IMR-90 (cell line): ENCODE results near the gene CNFN. TPM values are rescaled to one million over a fixed set of nuclear protein-coding genes. Genes with fewer than 3 reads are reported as not detected.

ENCODE experiments used
- ATAC-seq: fragments of 200-7000 bp; cut with Tn5 transposase; 2 replicates; pipeline ENCODE4 v1.9.1; 2020; ENCODE audit warnings: low read depth, mild to moderate bottlenecking, moderate library complexity
- BruUV-seq: library from RNA; stranded (reverse); fragments of 400-500 nt; replicated peaks from 2 replicates; lab custom pipeline; 2021; lab: Mats Ljungman, UMichigan
- CTCF ChIA-PET: fragments of 300-600 bp; formaldehyde crosslinking; extraction: SDS; loops from one replicate; lab custom pipeline; 2021; ENCODE audit warnings: antibody characterized with exemption; lab: Yijun Ruan, JAX
- POLR2A ChIA-PET: fragments of 300-600 bp; sonication (Branson Sonifier 250); formaldehyde crosslinking; loops from one replicate; lab custom pipeline; 2022; ENCODE audit warnings: antibody characterized with exemption; ENCODE audit not compliant: unreplicated experiment; lab: Charles Lee
- DNase-seq: peaks from one replicate; pipeline ENCODE4 v3.0.0; 2013
- H2AFZ ChIP-seq: replicated peaks from 2 replicates; pipeline ENCODE3; 2013; ENCODE audit warnings: low read length, mild to moderate bottlenecking; ENCODE audit not compliant: poor library complexity
- H2AK5ac ChIP-seq: 2 replicates; pipeline ENCODE4 v1.6.1; 2013; ENCODE audit warnings: low read depth, low read length, inconsistent platforms
- H2AK9ac ChIP-seq: replicated peaks from 2 replicates; pipeline ENCODE3; 2013; ENCODE audit warnings: mild to moderate bottlenecking, low read depth, low read length, moderate library complexity; ENCODE audit not compliant: poor library complexity
- H2BK120ac ChIP-seq: 2 replicates; pipeline ENCODE4 v1.6.1; 2013; ENCODE audit warnings: low read depth, low read length, inconsistent platforms
- H2BK15ac ChIP-seq: 3 replicates; pipeline ENCODE4 v1.6.1; 2013; ENCODE audit warnings: low read depth, low read length, inconsistent platforms
- H2BK20ac ChIP-seq: 2 replicates; pipeline ENCODE4 v1.6.1; 2013; ENCODE audit warnings: low read depth, mild to moderate bottlenecking, inconsistent platforms, low read length, moderate library complexity
- H2BK5ac ChIP-seq: 2 replicates; pipeline ENCODE4 v1.6.1; 2013; ENCODE audit warnings: mild to moderate bottlenecking, low read depth, low read length, inconsistent platforms; ENCODE audit not compliant: poor library complexity, severe bottlenecking
- H3K14ac ChIP-seq: replicated peaks from 2 replicates; pipeline ENCODE4 v1.6.1; 2013; ENCODE audit warnings: low read depth, low read length, inconsistent platforms
- H3K18ac ChIP-seq: 2 replicates; pipeline ENCODE4 v1.6.1; 2013; ENCODE audit warnings: low read depth, low read length, control low read depth
- H3K23ac ChIP-seq: 2 replicates; pipeline ENCODE4 v1.6.1; 2013; ENCODE audit warnings: low read depth, low read length, inconsistent platforms
- H3K27ac ChIP-seq: 2 replicates; pipeline ENCODE4 v1.5.1; 2013; ENCODE audit warnings: mild to moderate bottlenecking, control low read depth, low read length; ENCODE audit not compliant: insufficient read depth
- H3K27me3 ChIP-seq: 2 replicates; pipeline ENCODE4 v1.6.1; 2013; ENCODE audit warnings: low read length; ENCODE audit not compliant: control insufficient read depth, insufficient read depth
- H3K36me3 ChIP-seq: 2 replicates; pipeline ENCODE4 v1.6.1; 2013; ENCODE audit warnings: low read length, mixed read lengths; ENCODE audit not compliant: control insufficient read depth, insufficient read depth
- H3K4ac ChIP-seq: 2 replicates; pipeline ENCODE4 v1.6.1; 2013; ENCODE audit warnings: low read depth, low read length, inconsistent platforms
- H3K4me1 ChIP-seq: 2 replicates; pipeline ENCODE4 v1.6.1; 2013; ENCODE audit warnings: low read length, mixed read lengths; ENCODE audit not compliant: control insufficient read depth, insufficient read depth
- H3K4me2 ChIP-seq: 2 replicates; pipeline ENCODE4 v1.6.1; 2013; ENCODE audit warnings: low read depth, mild to moderate bottlenecking, control low read depth, low read length, moderate library complexity
- H3K4me3 ChIP-seq: 2 replicates; pipeline ENCODE4 v1.5.1; 2013; ENCODE audit warnings: low read depth, mild to moderate bottlenecking, control low read depth, low read length, moderate library complexity; ENCODE audit not compliant: insufficient read depth
- H3K56ac ChIP-seq: 2 replicates; pipeline ENCODE4 v1.6.1; 2013; ENCODE audit warnings: low read length, inconsistent platforms; ENCODE audit not compliant: insufficient read depth; ENCODE audit errors: extremely low read depth
- H3K79me1 ChIP-seq, 2 experiments: 2 replicates each; pipeline ENCODE4 v1.6.1; 2013; ENCODE audit warnings: low read length in 2 of 2, inconsistent platforms in 1 of 2, low read depth in 1 of 2
- H3K9ac ChIP-seq: 2 replicates; pipeline ENCODE4 v1.6.1; 2013; ENCODE audit warnings: low read depth, low read length, control low read depth
- H3K9me1 ChIP-seq: 2 replicates; pipeline ENCODE4 v1.6.1; 2013; ENCODE audit warnings: low read length, inconsistent platforms; ENCODE audit not compliant: insufficient read depth
- H3K9me3 ChIP-seq: 2 replicates; pipeline ENCODE4 v1.6.1; 2013; ENCODE audit warnings: low read length; ENCODE audit not compliant: control insufficient read depth, insufficient read depth
- H4K20me1 ChIP-seq: 2 replicates; pipeline ENCODE4 v1.6.1; 2013; ENCODE audit warnings: low read length, inconsistent platforms; ENCODE audit not compliant: insufficient read depth
- H4K5ac ChIP-seq: 2 replicates; pipeline ENCODE4 v1.6.1; 2013; ENCODE audit warnings: mild to moderate bottlenecking, low read depth, low read length, control low read depth
- H4K8ac ChIP-seq, 2 experiments: 2 replicates each; pipeline ENCODE4 v1.6.1; 2013; ENCODE audit warnings: low read depth in 2 of 2, low read length in 2 of 2, control low read depth in 1 of 2, inconsistent platforms in 1 of 2
- H4K91ac ChIP-seq: 2 replicates; pipeline ENCODE4 v1.6.1; 2013; ENCODE audit warnings: low read depth, low read length, inconsistent platforms; ENCODE audit not compliant: insufficient read depth
- BHLHE40 ChIP-seq: fragments of 150-350 bp; IDR thresholded peaks from 2 replicates; pipeline ENCODE4 v1.6.1; 2016; ENCODE audit warnings: mild to moderate bottlenecking, low read depth, low read length
- CHD1 ChIP-seq: IDR thresholded peaks from 2 replicates; pipeline ENCODE4 v1.6.1; 2012; ENCODE audit warnings: low read depth, low read length, improper control_type of control experiment
- FOS ChIP-seq: fragments of 150-350 bp; IDR thresholded peaks from 2 replicates; pipeline ENCODE4 v1.6.1; 2016; ENCODE audit warnings: low read depth, low read length
- MAFK ChIP-seq: IDR thresholded peaks from 2 replicates; pipeline ENCODE4 v1.6.1; 2012; ENCODE audit warnings: low read depth, low read length, improper control_type of control experiment
- MAZ ChIP-seq: IDR thresholded peaks from 2 replicates; pipeline ENCODE4 v1.6.1; 2012; ENCODE audit warnings: low read depth, mild to moderate bottlenecking, low read length, improper control_type of control experiment, moderate library complexity, borderline replicate concordance
- NFE2L2 ChIP-seq: fragments of 150-350 bp; IDR thresholded peaks from 2 replicates; pipeline ENCODE4 v1.6.1; 2016; ENCODE audit warnings: low read depth, mild to moderate bottlenecking, low read length
- POLR2A ChIP-seq: IDR thresholded peaks from 2 replicates; pipeline ENCODE4 v1.6.1; 2012; ENCODE audit warnings: mild to moderate bottlenecking, low read depth, low read length
- RAD21 ChIP-seq: IDR thresholded peaks from 2 replicates; pipeline ENCODE4 v1.6.1; 2012; ENCODE audit warnings: low read length, improper control_type of control experiment
- WGBS, 2 experiments: methylation state at CpG; one replicate each; pipeline versions ENCODE4 v1.1.5 to v1.1.7; 2013; ENCODE audit warnings: missing lambda C conversion rate in 2 of 2; ENCODE audit not compliant: insufficient read length in 1 of 2; ENCODE audit errors: extremely low coverage in 2 of 2; 5-methylcytosine and 5-hydroxymethylcytosine counted together
- dilution Hi-C: fragments of 300-500 bp; cut with HindIII; formaldehyde crosslinking; loops from one replicate; pipeline ENCODE4 v1.14.3; 2018; ENCODE audit warnings: low sequenced_read_pairs; ENCODE audit not compliant: unreplicated experiment
- in situ Hi-C: fragments of 300-500 bp; cut with MboI; formaldehyde crosslinking; loops from 3 replicates; pipeline ENCODE4 v1.14.3; 2019; ENCODE audit warnings: low sequenced_read_pairs, inconsistent platforms, mixed read lengths
- intact Hi-C: fragments of 100-400 bp; cut with micrococcal nuclease; formaldehyde crosslinking; loops from 2 replicates; pipeline ENCODE4 v1.10.0; 2022
- polyA plus RNA-seq, 3 experiments: library from polyadenylated mRNA; depleted of rRNA; stranded (reverse); fragments of >200 nt; gene quantifications; 2 replicates each; pipeline ENCODE4 v1.2.3, GENCODE V29; 2012; ENCODE audit warnings: low replicate concordance in 1 of 3
- total RNA-seq: library from RNA; depleted of rRNA; stranded (reverse); fragments of >200 nt; gene quantifications from 2 replicates; pipeline ENCODE4 v1.2.3, GENCODE V29; 2012

The CNFN gene
- total and polyA plus RNA-seq, 2 of the 4 experiments (the other 2 are of a cell fraction) = 1.2 TPM; not detected in 1

DNA sequence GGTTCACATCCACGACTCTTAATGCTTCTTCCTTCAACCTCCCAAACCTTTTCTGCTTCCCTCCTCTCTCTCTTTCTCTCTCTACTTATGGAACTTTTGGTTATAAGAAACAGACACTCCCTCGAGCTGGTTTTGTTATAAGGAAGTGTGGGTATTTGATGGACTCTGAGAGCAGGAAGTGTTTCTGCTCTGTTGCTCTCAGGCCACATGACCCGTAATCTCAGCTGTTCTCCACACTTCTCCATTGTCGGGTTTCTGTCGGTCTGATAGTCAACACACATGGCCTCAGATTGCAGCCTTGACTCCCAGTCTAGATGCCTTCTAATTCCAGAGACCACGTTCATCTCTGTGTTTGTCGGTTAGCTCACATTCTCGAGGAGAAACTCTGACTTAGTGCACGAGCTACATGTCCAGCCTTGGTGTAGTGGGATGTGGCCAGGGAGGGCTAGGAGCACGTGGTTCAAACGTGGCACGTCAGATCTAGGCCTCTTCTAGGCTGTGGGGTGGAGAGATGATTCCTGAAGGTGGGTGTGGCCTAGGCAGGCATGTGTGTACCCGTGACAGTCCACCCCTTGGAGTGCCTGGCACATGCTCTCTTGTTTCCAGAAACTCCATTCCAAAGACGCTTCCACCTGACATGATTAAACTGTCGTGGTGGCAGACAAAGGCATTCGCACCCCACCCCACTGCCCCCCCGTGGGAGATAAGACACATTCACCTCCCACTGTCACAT, 26.3 kb downstream of the CNFN start:
- ChIA-PET CTCF (no interaction called here), POLR2A (no interaction called here)
- dilution Hi-C loops = no loop called here
- ATAC-seq (no peak), DNase-seq (no peak)
- no peak overlapping the region for H2BK120ac ChIP-seq
- no peak overlapping the region for H2AFZ ChIP-seq
- H3K18ac ChIP-seq = no peak overlapping the region
- no peak overlapping the region for H2AK9ac ChIP-seq
- no peak overlapping the region for H4K8ac ChIP-seq
- H3K9me1 ChIP-seq = peaks cover 6% of the 10 kb centered on the region
- no peak overlapping the region for H3K14ac ChIP-seq
- H3K4me1 ChIP-seq = peaks cover 2% of the 10 kb centered on the region; the same call in 1 of the 2 replicates
- no peak overlapping the region for H3K4me2 ChIP-seq
- BruUV-seq = no TSS peak
- H3K27ac ChIP-seq = no peak overlapping the region
- no peak for TF ChIP-seq FOS
- TF ChIP-seq MAFK = no peak
- no peak for TF ChIP-seq RAD21
- no peak for TF ChIP-seq POLR2A
- no peak for TF ChIP-seq NFE2L2
- TF ChIP-seq BHLHE40 = no peak
- no peak for TF ChIP-seq MAZ
- TF ChIP-seq CHD1 = no peak
- no peak overlapping the region for H3K4ac ChIP-seq
- H3K9me3 ChIP-seq = peaks cover 2% of the 10 kb centered on the region; the same call in 1 of the 2 replicates
- H4K20me1 ChIP-seq = peaks cover 3% of the 10 kb centered on the region; the same call in 1 of the 2 replicates
- WGBS, 2 experiments = 93% methylated on average over 6 of the region's 17 CpGs; no CpG with 5 or more reads in 1 of the 2 experiments
- H3K79me1 ChIP-seq = no peaks in the 10 kb centered on the region
- no peak overlapping the region for H4K5ac ChIP-seq
- H4K91ac ChIP-seq = no peak overlapping the region
- no peak overlapping the region for H3K56ac ChIP-seq
- no peak overlapping the region for H2BK15ac ChIP-seq
- no peaks in the 10 kb centered on the region for H3K27me3 ChIP-seq
- in situ Hi-C loops = no loop called here
- H2BK5ac ChIP-seq = no peak overlapping the region
- peaks cover 24% of the 10 kb centered on the region for H3K36me3 ChIP-seq
- no peak overlapping the region for H3K23ac ChIP-seq
- no peak overlapping the region for H2BK20ac ChIP-seq
- H3K9ac ChIP-seq = no peak overlapping the region
- intact Hi-C loops = no loop called here
- no peak overlapping the region for H3K4me3 ChIP-seq
- H2AK5ac ChIP-seq = no peak overlapping the region
